Measurements from ENCODE around the gene ST7. TPM values are rescaled to one million over a fixed set of nuclear protein-coding genes. Genes with fewer than 3 reads are reported as not detected.

The ST7 gene
- total and polyA plus RNA-seq, 2 of the 8 experiments (the other 6 are each of a cell fraction or from before 2014, with no cell fraction given): 16.3 to 18.0 TPM

GRCh38 chr7:116953906-116954838 is 871 bp downstream of the ST7 start (continued):
- TF ChIP-seq USF2 (IDR thresholded peaks at IDR 0.05; ENCODE audit: low read length) (no peak), EGR1 (IDR thresholded peaks at IDR 0.05; ENCODE audit: borderline replicate concordance, low read depth, low read length) (no peak), NANOG (IDR thresholded peaks at IDR 0.05; ENCODE audit: insufficient read depth, low read depth, low read length, poor library complexity, severe bottlenecking) (no peak), MAFK (IDR thresholded peaks at IDR 0.05; ENCODE audit: low read depth, low read length) (no peak), RXRA (IDR thresholded peaks at IDR 0.05; ENCODE audit: insufficient read depth, low read depth, low read length) (no peak), TEAD4 (IDR thresholded peaks at IDR 0.05; ENCODE audit: low read depth, low read length) (peak; percentile 89), EP300 (IDR thresholded peaks at IDR 0.05; ENCODE audit: borderline replicate concordance in 1 of 2, low read depth in 2 of 2, low read length in 2 of 2) (no peak), JUN (IDR thresholded peaks at IDR 0.05; ENCODE audit: low read depth, low read length) (no peak), POU5F1 (IDR thresholded peaks at IDR 0.05; ENCODE audit: low read depth, low read length) (no peak), SIX5 (IDR thresholded peaks at IDR 0.05; ENCODE audit: low read depth, low read length) (no peak), SP2 (IDR thresholded peaks at IDR 0.05; ENCODE audit: low read length) (no peak), SRF (IDR thresholded peaks at IDR 0.05; ENCODE audit: low read depth, low read length) (peak; percentile 67; the same call in 1 of the 2 replicates), BCL11A (IDR thresholded peaks at IDR 0.05; ENCODE audit: low read depth in 2 of 2, low read length in 2 of 2) (no peak), POLR2A (IDR thresholded peaks at IDR 0.05; ENCODE audit: control extremely low read depth in 1 of 2, low read depth in 2 of 2, low read length in 2 of 2) (peak in 1 of 2 experiments; percentile 50; a peak in 1 of 3 replicates), CHD2 (IDR thresholded peaks at IDR 0.05; ENCODE audit: low read length) (no peak), CEBPB (IDR thresholded peaks at IDR 0.05; ENCODE audit: low read depth, low read length) (no peak), SIRT6 (IDR thresholded peaks at IDR 0.05; ENCODE audit: low read length) (no peak), JUND (IDR thresholded peaks at IDR 0.05; ENCODE audit: low read length) (peak; percentile 69; the same call in 1 of the 2 replicates), CREB1 (IDR thresholded peaks at IDR 0.05) (peak; percentile 93), CBX5 (IDR thresholded peaks at IDR 0.05; ENCODE audit: low read depth, low read length) (no peak), RNF2 (IDR thresholded peaks at IDR 0.05; ENCODE audit: borderline replicate concordance, low read depth, low read length, missing control alignments, poor library complexity, severe bottlenecking) (no peak), KDM1A (IDR thresholded peaks at IDR 0.05; ENCODE audit: borderline replicate concordance, low read length) (no peak)

Measured in H1 (cell line).